Neuron (in vitro differentiated cells): ENCODE data around the gene EPHA2.

Source experiments
- H2AFZ ChIP-seq: one replicate; pipeline ENCODE4 v1.6.1; 2013; ENCODE audit warnings: low read depth, mild to moderate bottlenecking, inconsistent platforms, low read length, moderate library complexity
- H3K27me3 ChIP-seq: one replicate; pipeline ENCODE4 v1.6.1; 2013; ENCODE audit warnings: low read length; ENCODE audit not compliant: insufficient read depth
- H3K36me3 ChIP-seq: one replicate; pipeline ENCODE4 v1.6.1; 2013; ENCODE audit warnings: low read length; ENCODE audit not compliant: insufficient read depth
- H3K4me1 ChIP-seq: one replicate; pipeline ENCODE4 v1.6.1; 2013; ENCODE audit warnings: low read length; ENCODE audit not compliant: insufficient read depth
- H3K4me3 ChIP-seq: 2 replicates; pipeline ENCODE4 v1.5.1; 2013; ENCODE audit warnings: mild to moderate bottlenecking, low read length, moderate library complexity
- H3K9me3 ChIP-seq: one replicate; pipeline ENCODE4 v1.6.1; 2013; ENCODE audit warnings: low read length

The EPHA2 gene

GRCh38 chr1:16191916-16192546, 36.2 kb upstream of the EPHA2 start:
- H3K4me1 ChIP-seq: no peaks in the 10 kb centered on the region
- H3K36me3 ChIP-seq: no peaks in the 10 kb centered on the region
- H2AFZ ChIP-seq: no peak overlapping the region
- H3K27me3 ChIP-seq: no peaks in the 10 kb centered on the region
- H3K9me3 ChIP-seq: no peaks in the 10 kb centered on the region
- no peak overlapping the region for H3K4me3 ChIP-seq

DNA sequence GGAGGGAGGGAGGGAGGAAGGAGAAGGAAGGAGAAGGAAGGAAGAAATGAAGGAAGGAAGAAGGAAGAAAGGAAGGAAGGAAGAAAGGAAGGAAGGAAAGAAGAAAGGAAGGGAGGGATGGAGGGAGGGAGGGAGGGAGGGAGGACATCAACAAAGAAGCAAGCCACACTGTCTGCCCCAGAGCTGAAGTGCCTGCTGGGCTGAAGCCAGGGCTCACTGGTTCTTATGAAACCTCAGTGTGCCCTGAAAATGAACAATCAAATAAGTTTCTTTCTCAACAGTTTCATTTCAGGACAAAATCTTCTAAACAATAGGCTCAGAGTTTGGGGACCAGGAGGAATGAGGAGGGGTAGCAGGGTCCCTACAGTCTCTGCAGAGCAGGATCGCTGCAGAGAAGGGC, 35.4 kb upstream of the EPHA2 start:
- H3K27me3 ChIP-seq: no peaks in the 10 kb centered on the region

DNA sequence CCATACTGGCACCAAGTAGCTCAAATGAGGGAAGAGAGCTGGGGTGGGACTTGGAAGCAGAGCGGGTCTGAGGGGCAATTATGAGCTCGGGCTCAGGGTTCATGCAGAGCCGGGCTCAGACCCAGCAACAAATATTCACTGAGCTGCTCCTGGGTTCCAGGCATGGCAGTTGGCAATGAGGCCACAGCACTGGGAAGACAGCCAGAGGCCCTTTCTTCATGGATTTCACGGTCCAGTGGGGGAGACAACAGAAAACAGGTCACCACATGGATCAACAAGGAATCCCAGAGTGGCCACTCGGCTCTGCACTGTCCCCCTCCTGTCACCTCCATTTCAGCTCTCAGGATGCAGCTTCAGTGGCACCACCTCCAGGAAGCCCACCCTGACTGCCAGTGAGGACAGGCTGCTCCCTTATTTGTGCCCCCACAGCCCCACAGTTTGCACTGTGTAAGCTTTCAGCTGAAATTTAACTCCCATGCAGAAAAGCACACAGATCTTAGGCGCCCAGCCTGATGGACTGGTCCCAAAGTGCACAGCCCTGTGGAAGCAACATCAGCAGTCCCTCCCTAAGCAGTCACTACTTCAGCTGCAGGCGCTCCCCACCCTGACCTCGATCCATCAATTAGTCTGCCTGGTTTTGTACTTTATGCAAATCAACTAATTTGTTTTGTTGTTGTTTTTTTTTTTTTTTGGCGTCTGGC, 34.2 kb upstream of the EPHA2 start:
- H2AFZ ChIP-seq: no peak overlapping the region
- no peaks in the 10 kb centered on the region for H3K9me3 ChIP-seq
- H3K4me3 ChIP-seq: no peak overlapping the region
- no peaks in the 10 kb centered on the region for H3K36me3 ChIP-seq
- no peaks in the 10 kb centered on the region for H3K27me3 ChIP-seq
- no peaks in the 10 kb centered on the region for H3K4me1 ChIP-seq

More for the DNA sequence above, 35.4 kb upstream of the EPHA2 start:
- H3K36me3 ChIP-seq: no peaks in the 10 kb centered on the region
- no peak overlapping the region for H2AFZ ChIP-seq
- H3K4me3 ChIP-seq: no peak overlapping the region
- no peaks in the 10 kb centered on the region for H3K9me3 ChIP-seq
- no peaks in the 10 kb centered on the region for H3K4me1 ChIP-seq

GRCh38 chr1:16189003-16189402, 33.1 kb upstream of the EPHA2 start:
- no peaks in the 10 kb centered on the region for H3K36me3 ChIP-seq
- no peak overlapping the region for H2AFZ ChIP-seq

DNA sequence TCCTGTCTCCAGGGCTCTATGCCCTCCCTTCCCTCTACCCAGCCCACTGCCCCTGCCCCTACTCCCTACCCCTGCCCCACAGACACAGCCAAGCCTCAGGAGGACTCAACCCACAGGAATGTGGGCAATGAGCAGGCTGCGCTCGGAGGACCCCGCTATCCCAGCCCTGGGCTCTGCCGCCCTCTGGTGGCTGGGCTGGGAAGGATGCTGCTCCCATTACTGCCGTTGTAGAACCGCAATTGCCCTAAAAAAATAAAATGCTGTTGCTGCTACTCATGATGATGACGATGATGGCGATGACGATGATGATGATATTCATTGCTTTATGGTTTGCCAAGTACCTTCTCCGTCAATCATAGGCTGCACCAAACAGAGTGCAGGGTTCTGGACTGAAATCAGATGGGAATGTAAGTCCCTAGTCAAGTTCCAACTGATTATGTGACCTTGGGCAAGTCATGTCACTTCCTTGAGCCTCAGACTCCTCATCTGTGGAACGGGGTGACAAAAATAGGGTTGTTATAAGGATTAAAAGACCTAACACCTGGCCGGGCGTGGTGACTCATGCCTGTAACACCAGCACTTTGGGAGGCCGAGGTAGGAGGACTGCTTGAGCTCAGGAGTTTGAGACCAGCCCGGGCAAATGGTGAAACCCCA, 32.0 kb upstream of the EPHA2 start:
- Histone ChIP-seq H3K4me3 (no peak overlapping the region), H3K36me3 (no peaks in the 10 kb centered on the region), H3K27me3 (no peaks in the 10 kb centered on the region), H2AFZ (no peak overlapping the region), H3K9me3 (no peaks in the 10 kb centered on the region), H3K4me1 (no peaks in the 10 kb centered on the region)

More at GRCh38 chr1:16189003-16189402, 33.1 kb upstream of the EPHA2 start:
- Histone ChIP-seq H3K4me1 (no peaks in the 10 kb centered on the region), H3K9me3 (no peaks in the 10 kb centered on the region), H3K4me3 (no peak overlapping the region), H3K27me3 (no peaks in the 10 kb centered on the region)

GRCh38 chr1:16186655-16187235, 30.9 kb upstream of the EPHA2 start:
- H3K4me1 ChIP-seq: peaks cover 7% of the 10 kb centered on the region
- no peaks in the 10 kb centered on the region for H3K27me3 ChIP-seq
- H2AFZ ChIP-seq: no peak overlapping the region
- H3K4me3 ChIP-seq: no peak overlapping the region
- no peaks in the 10 kb centered on the region for H3K36me3 ChIP-seq
- no peaks in the 10 kb centered on the region for H3K9me3 ChIP-seq

- no peaks in the 10 kb centered on the region for H3K9me3 ChIP-seq
These were observed 28.9 kb upstream of the EPHA2 start for GRCh38 chr1:16184557-16185303.

GRCh38 chr1:16183765-16184556, 28.1 kb upstream of the EPHA2 start:
- Histone ChIP-seq H3K4me1 (peaks cover 10% of the 10 kb centered on the region), H3K4me3 (no peak overlapping the region), H3K36me3 (no peaks in the 10 kb centered on the region), H3K9me3 (no peaks in the 10 kb centered on the region), H3K27me3 (no peaks in the 10 kb centered on the region), H2AFZ (no peak overlapping the region)

More at GRCh38 chr1:16184557-16185303, 28.9 kb upstream of the EPHA2 start:
- Histone ChIP-seq H3K4me3 (no peak overlapping the region), H3K36me3 (no peaks in the 10 kb centered on the region), H3K4me1 (peaks cover 10% of the 10 kb centered on the region), H3K27me3 (no peaks in the 10 kb centered on the region), H2AFZ (no peak overlapping the region)

DNA sequence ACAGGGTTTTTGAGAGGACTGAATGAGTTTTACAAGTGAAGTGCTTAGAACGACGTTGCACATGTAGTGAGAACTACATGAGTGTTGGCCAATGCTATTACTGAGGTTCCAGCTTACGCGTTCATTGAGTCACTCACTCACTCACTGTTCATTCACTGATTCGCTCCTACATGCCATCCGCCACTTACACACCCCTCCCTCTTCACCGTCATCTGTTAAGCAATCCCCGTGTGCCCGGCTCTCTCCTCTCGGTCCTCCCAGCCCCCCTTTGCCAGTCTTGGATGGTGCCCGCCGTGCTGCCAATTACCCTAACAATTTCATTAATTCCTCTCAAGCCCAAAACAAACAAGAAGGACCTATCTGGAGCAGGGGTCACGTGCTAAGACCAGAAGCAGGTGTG, 27.3 kb upstream of the EPHA2 start:
- no peaks in the 10 kb centered on the region for H3K36me3 ChIP-seq
- H2AFZ ChIP-seq: no peak overlapping the region
- no peaks in the 10 kb centered on the region for H3K27me3 ChIP-seq
- peaks cover 10% of the 10 kb centered on the region for H3K4me1 ChIP-seq
- no peak overlapping the region for H3K4me3 ChIP-seq
- H3K9me3 ChIP-seq: no peaks in the 10 kb centered on the region

DNA sequence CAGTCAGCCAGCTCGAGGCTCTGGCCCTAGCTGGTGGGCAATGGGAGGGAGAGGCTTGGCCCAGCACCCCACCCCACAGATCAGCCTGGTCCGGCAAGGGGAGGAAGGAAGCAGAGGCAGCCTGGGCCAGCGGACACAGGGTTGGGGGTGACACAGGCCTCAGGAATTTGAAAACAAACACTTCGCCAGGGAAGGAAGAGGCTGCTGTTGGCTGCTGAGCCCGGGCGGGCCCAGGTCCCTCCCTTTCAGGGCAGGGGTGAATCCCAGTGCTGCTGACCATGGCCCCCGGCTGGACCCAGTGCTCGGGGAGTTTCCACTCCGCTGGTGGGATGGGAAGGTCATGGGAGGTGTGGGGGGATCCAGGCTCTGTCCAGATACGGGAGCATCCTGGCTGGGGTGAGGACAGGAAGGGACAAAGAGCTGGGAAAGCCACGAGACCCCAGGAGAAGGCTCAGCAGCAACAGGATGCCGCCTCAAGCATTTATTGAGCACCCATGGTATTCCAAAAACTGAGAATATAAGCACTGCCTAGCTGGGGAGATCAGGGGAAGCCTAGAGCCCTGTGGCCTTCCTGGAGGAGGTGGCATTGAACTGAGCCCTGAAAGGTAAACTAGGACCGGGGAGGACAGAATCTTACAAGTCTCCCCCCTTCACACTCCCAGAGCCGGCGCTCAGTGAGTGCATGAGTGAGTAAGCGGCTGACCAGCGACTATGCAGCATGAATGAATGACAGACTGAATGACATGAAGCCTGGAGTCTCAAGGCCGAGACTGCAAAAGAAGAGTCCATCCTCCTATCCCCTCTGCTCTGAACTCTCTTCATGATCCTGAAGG, 26.2 kb upstream of the EPHA2 start:
- Histone ChIP-seq H2AFZ (peak overlapping the region; percentile 52), H3K4me3 (no peak overlapping the region), H3K27me3 (no peaks in the 10 kb centered on the region), H3K36me3 (no peaks in the 10 kb centered on the region), H3K4me1 (peaks cover 10% of the 10 kb centered on the region), H3K9me3 (no peaks in the 10 kb centered on the region)

DNA sequence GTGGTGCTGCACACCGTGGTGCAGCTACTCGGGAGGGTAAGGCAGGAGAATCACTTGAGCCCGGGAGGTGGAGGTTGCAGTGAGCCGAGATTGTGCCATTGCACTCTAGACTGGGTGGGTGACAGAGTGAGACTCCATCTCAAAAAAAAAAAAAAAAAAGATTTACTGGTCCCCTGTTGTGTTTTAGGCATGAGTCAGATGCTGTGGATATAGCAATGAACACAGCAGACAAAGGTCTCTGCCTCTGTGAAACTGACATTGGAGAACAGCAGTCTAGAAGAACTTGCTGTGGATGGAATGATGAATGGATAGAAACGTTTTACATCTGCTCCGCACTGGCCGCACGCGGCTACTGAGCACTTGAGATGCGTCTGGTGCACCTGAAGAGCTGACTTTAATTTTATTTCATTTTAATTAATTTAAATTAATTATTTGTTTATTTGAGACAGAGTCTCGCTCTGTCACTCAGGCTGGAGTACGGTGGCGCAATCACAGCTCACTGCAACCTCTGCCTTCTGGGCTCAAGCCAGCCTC, 24.5 kb upstream of the EPHA2 start:
- Histone ChIP-seq H3K4me3 (no peak overlapping the region), H2AFZ (no peak overlapping the region), H3K4me1 (peaks cover 23% of the 10 kb centered on the region), H3K9me3 (no peaks in the 10 kb centered on the region), H3K36me3 (no peaks in the 10 kb centered on the region), H3K27me3 (no peaks in the 10 kb centered on the region)
